H1 (cell line): ENCODE results near the gene L3MBTL3. TPM values are rescaled to one million over a fixed set of nuclear protein-coding genes. Genes with fewer than 3 reads are reported as not detected.

Experiments
- BACH1 ChIP-seq: IDR thresholded peaks from 2 replicates; pipeline ENCODE4 v1.6.1; 2012; ENCODE audit warnings: low read length, improper control_type of control experiment
- BRCA1 ChIP-seq: IDR thresholded peaks from 2 replicates; pipeline ENCODE4 v1.6.1; 2012; ENCODE audit warnings: low read depth, low read length, improper control_type of control experiment
- CBX8 ChIP-seq: fragments of 300-800, 300-1000 bp; sonication (generic); IDR thresholded peaks from 2 replicates; pipeline ENCODE4 v1.7.1; 2016; ENCODE audit warnings: low read depth, low read length, borderline replicate concordance
- CEBPB ChIP-seq: IDR thresholded peaks from 2 replicates; pipeline ENCODE4 v1.6.1; 2012; ENCODE audit warnings: low read depth, low read length
- CREB1 ChIP-seq: IDR thresholded peaks from 2 replicates; pipeline ENCODE4 v1.6.1; 2012; ENCODE audit warnings: inconsistent platforms
- CTBP2 ChIP-seq: IDR thresholded peaks from 2 replicates; pipeline ENCODE4 v1.7.0; 2011; ENCODE audit warnings: borderline replicate concordance, mild to moderate bottlenecking, moderate library complexity, mixed read lengths, low read length; ENCODE audit not compliant: insufficient read depth, insufficient read length
- GABPA ChIP-seq: IDR thresholded peaks from 2 replicates; pipeline ENCODE4 v1.6.1; 2011; ENCODE audit warnings: mild to moderate bottlenecking, low read length, moderate library complexity, borderline replicate concordance; ENCODE audit not compliant: insufficient read depth
- GTF2F1 ChIP-seq: IDR thresholded peaks from 2 replicates; pipeline ENCODE4 v1.6.1; 2012; ENCODE audit warnings: low read depth, low read length, improper control_type of control experiment, borderline replicate concordance
- HDAC2 ChIP-seq, 2 experiments: fragments of 300-600 bp in 1 of 2; sonication (generic) in 1 of 2; IDR thresholded peaks; 2 replicates each; pipeline ENCODE4 v1.6.1; 2011 to 2012; ENCODE audit warnings: low read depth in 2 of 2, low read length in 2 of 2, mild to moderate bottlenecking in 2 of 2, moderate library complexity in 2 of 2, borderline replicate concordance in 1 of 2, inconsistent platforms in 1 of 2
- JUN ChIP-seq: IDR thresholded peaks from 2 replicates; pipeline ENCODE4 v1.6.1; 2011; ENCODE audit warnings: low read depth, mild to moderate bottlenecking, improper control_type of control experiment, low read length
- KDM5A ChIP-seq: fragments of 200-600 bp; IDR thresholded peaks from 2 replicates; pipeline ENCODE4 v1.7.1; 2012; ENCODE audit warnings: mild to moderate bottlenecking, low read length, inconsistent platforms, mixed read lengths
- MAFK ChIP-seq: IDR thresholded peaks from 2 replicates; pipeline ENCODE4 v1.6.1; 2012; ENCODE audit warnings: low read depth, mild to moderate bottlenecking, improper control_type of control experiment, low read length
- NANOG ChIP-seq: IDR thresholded peaks from 2 replicates; pipeline ENCODE4 v1.6.1; 2011; ENCODE audit warnings: low read length, low read depth, mild to moderate bottlenecking, inconsistent platforms; ENCODE audit not compliant: insufficient read depth, poor library complexity, severe bottlenecking
- POLR2A ChIP-seq, 2 experiments: IDR thresholded peaks; 1 replicate in 1 of 2; 2 replicates in 1 of 2; pipeline ENCODE4 v1.6.1; 2011; ENCODE audit warnings: low read depth in 2 of 2, low read length in 2 of 2, mild to moderate bottlenecking in 2 of 2; ENCODE audit errors: control extremely low read depth in 1 of 2
- POU5F1 ChIP-seq: IDR thresholded peaks from 2 replicates; pipeline ENCODE4 v1.6.1; 2011; ENCODE audit warnings: low read depth, mild to moderate bottlenecking, low read length, moderate library complexity
- RFX5 ChIP-seq: IDR thresholded peaks from 2 replicates; pipeline ENCODE4 v1.6.1; 2011; ENCODE audit warnings: low read depth, low read length, improper control_type of control experiment, borderline replicate concordance
- RNF2 ChIP-seq: fragments of 200-900, 300-1000 bp; sonication (generic); IDR thresholded peaks from 2 replicates; pipeline ENCODE4 v1.7.1; 2016; ENCODE audit warnings: borderline replicate concordance, low read depth, mild to moderate bottlenecking, antibody characterized with exemption, low read length; ENCODE audit not compliant: poor library complexity, severe bottlenecking; ENCODE audit errors: missing control alignments
- RXRA ChIP-seq: IDR thresholded peaks from 2 replicates; pipeline ENCODE4 v1.6.1; 2011; ENCODE audit warnings: low read depth, mild to moderate bottlenecking, low read length, moderate library complexity; ENCODE audit not compliant: insufficient read depth
- SAP30 ChIP-seq: fragments of 300-600 bp; sonication (generic); IDR thresholded peaks from 2 replicates; pipeline ENCODE4 v1.7.1; 2012; ENCODE audit warnings: low read length, moderate library complexity, mild to moderate bottlenecking, inconsistent platforms; ENCODE audit not compliant: insufficient read depth, insufficient replicate concordance
- SIN3A ChIP-seq, 2 experiments: IDR thresholded peaks in 1 of 2; conservative IDR thresholded peaks in 1 of 2; 2 replicates each; pipeline ENCODE4 v1.6.1; 2011 to 2012; ENCODE audit warnings: low read length in 2 of 2, improper control_type of control experiment in 1 of 2, low read depth in 1 of 2, mild to moderate bottlenecking in 1 of 2
- SIRT6 ChIP-seq: IDR thresholded peaks from one replicate; pipeline ENCODE4 v1.7.1; 2012; ENCODE audit warnings: low read length, inconsistent platforms
- TAF7 ChIP-seq: optimal IDR thresholded peaks from 2 replicates; pipeline ENCODE3; 2011; ENCODE audit warnings: low read depth, mild to moderate bottlenecking, inconsistent platforms, low read length, moderate library complexity, borderline replicate concordance
- TEAD4 ChIP-seq: IDR thresholded peaks from 2 replicates; pipeline ENCODE4 v1.6.1; 2012; ENCODE audit warnings: low read depth, low read length, inconsistent platforms, mixed read lengths
- YY1 ChIP-seq: IDR thresholded peaks from 2 replicates; pipeline ENCODE4 v1.6.1; 2011; ENCODE audit warnings: low read depth, mild to moderate bottlenecking, low read length
- polyA plus RNA-seq, 7 experiments: library from polyadenylated mRNA; depleted of rRNA in 3 of 7; stranded (reverse) in 5 of 7; unstranded in 2 of 7; fragments of >200 nt in 5 of 7; fragments of 200-250 nt in 2 of 7; gene quantifications; 1 replicate in 5 of 7; 2 replicates in 1 of 7; 4 replicates in 1 of 7; pipeline versions ENCODE4 v1.2.1 to v1.2.3, GENCODE V29; 2011 to 2013; ENCODE audit warnings: missing spikeins in 2 of 7, mixed read lengths in 2 of 7
- total RNA-seq: library from RNA; stranded (reverse); fragmentation: NEBNext Ultra II Directional; extraction: Animal tissue kit (Norgen Biotek cat#: 25700); gene quantifications from 2 replicates; pipeline ENCODE4 v1.2.1, GENCODE V29; 2021
- TF ChIP-seq, protein P1 (sequence below): IDR thresholded peaks from 2 replicates; pipeline ENCODE4 v1.6.1; 2012; ENCODE audit warnings: inconsistent platforms

Gene L3MBTL3
- total and polyA plus RNA-seq, 2 of the 8 experiments (the other 6 are each of a cell fraction or from before 2014, with no cell fraction given), result 3.9 to 17.2 TPM

GRCh38 chr6:130018292-130018743 lies at the start of gene L3MBTL3 (continued):
- no peak for TF ChIP-seq GTF2F1
- no peak for TF ChIP-seq KDM5A
- 0 out of 4 replicates have a peak, but pooled peaks of 1 of the 2 experiments have one; percentile 6 for TF ChIP-seq HDAC2 (IDR thresholded peaks at IDR 0.05; ENCODE audit: borderline replicate concordance in 1 of 2, low read depth in 2 of 2, low read length in 2 of 2)
- TF ChIP-seq BRCA1, result no peak
- no peak for TF ChIP-seq TAF7
- TF ChIP-seq, protein P1, sequence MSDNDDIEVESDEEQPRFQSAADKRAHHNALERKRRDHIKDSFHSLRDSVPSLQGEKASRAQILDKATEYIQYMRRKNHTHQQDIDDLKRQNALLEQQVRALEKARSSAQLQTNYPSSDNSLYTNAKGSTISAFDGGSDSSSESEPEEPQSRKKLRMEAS, result peak; percentile 44
- no peak for TF ChIP-seq CREB1
- TF ChIP-seq GABPA, result no peak
- no peak for TF ChIP-seq CBX8
- TF ChIP-seq CEBPB, result no peak
- no peak for TF ChIP-seq BACH1
- TF ChIP-seq RNF2, result no peak
- no peak for TF ChIP-seq RFX5
- TF ChIP-seq POU5F1, result no peak
- no peak for TF ChIP-seq YY1
- TF ChIP-seq NANOG, result no peak
- TF ChIP-seq MAFK, result no peak
- no peak for TF ChIP-seq TEAD4
- TF ChIP-seq CTBP2, result no peak
- no peak for TF ChIP-seq RXRA
- no peak for TF ChIP-seq POLR2A (IDR thresholded peaks at IDR 0.05; ENCODE audit: control extremely low read depth in 1 of 2, low read depth in 2 of 2, low read length in 2 of 2)
- no peak for TF ChIP-seq SAP30
- TF ChIP-seq SIRT6, result no peak
- no peak for TF ChIP-seq SIN3A (conservative IDR thresholded peaks at IDR 0.05 in 1 of 2, IDR thresholded peaks at IDR 0.05 in 1 of 2; ENCODE audit: low read depth in 1 of 2, low read length in 2 of 2)
- no peak for TF ChIP-seq JUN
